HL-60 (cell line): Measurements from ENCODE around the gene CFAP58.
A peak's percentile ranks its signal among the peaks of the same experiment; 100 is the strongest.

Experiments used
- DNase-seq, 2 experiments: peaks; one replicate each; pipeline ENCODE4 v3.0.0-alpha.2; 2010 to 2020; ENCODE audit warnings: low read depth in 1 of 2, low spot score in 1 of 2
- H3K27ac ChIP-seq: fragments of 250-450 bp; sonication (Bioruptor Pico); replicated peaks from 2 replicates; pipeline ENCODE4 v1.5.1; 2020; ENCODE audit warnings: mild to moderate bottlenecking, moderate library complexity
- H3K27me3 ChIP-seq: fragments of 250-450 bp; sonication (Bioruptor Pico); 2 replicates; pipeline ENCODE4 v1.5.1; 2021; ENCODE audit warnings: mild to moderate bottlenecking, moderate library complexity; ENCODE audit not compliant: insufficient read depth, poor library complexity, severe bottlenecking
- H3K4me3 ChIP-seq: replicated peaks from 2 replicates; pipeline ENCODE4 v1.5.1; 2011; ENCODE audit warnings: mild to moderate bottlenecking, control low read depth, low read length; ENCODE audit not compliant: insufficient read depth
- GABPA ChIP-seq: IDR thresholded peaks from 2 replicates; pipeline ENCODE4 v1.6.1; 2012; ENCODE audit warnings: low read depth
- POLR2AphosphoS5 ChIP-seq: IDR thresholded peaks from 2 replicates; pipeline ENCODE4 v1.6.1; 2012; ENCODE audit warnings: low read depth
- SPI1 ChIP-seq: IDR thresholded peaks from 2 replicates; pipeline ENCODE4 v1.6.1; 2012; ENCODE audit warnings: low read depth, mild to moderate bottlenecking, borderline replicate concordance
- TF ChIP-seq, protein P1 (sequence below): IDR thresholded peaks from one replicate; pipeline ENCODE4 v1.5.1; 2011; ENCODE audit warnings: low read length, control low read depth, inconsistent platforms; ENCODE audit not compliant: insufficient read depth
- TF ChIP-seq, protein P2 (sequence below): IDR thresholded peaks from 2 replicates; pipeline ENCODE4 v1.6.1; 2012; ENCODE audit warnings: low read depth; ENCODE audit not compliant: insufficient replicate concordance

Gene CFAP58

DNA sequence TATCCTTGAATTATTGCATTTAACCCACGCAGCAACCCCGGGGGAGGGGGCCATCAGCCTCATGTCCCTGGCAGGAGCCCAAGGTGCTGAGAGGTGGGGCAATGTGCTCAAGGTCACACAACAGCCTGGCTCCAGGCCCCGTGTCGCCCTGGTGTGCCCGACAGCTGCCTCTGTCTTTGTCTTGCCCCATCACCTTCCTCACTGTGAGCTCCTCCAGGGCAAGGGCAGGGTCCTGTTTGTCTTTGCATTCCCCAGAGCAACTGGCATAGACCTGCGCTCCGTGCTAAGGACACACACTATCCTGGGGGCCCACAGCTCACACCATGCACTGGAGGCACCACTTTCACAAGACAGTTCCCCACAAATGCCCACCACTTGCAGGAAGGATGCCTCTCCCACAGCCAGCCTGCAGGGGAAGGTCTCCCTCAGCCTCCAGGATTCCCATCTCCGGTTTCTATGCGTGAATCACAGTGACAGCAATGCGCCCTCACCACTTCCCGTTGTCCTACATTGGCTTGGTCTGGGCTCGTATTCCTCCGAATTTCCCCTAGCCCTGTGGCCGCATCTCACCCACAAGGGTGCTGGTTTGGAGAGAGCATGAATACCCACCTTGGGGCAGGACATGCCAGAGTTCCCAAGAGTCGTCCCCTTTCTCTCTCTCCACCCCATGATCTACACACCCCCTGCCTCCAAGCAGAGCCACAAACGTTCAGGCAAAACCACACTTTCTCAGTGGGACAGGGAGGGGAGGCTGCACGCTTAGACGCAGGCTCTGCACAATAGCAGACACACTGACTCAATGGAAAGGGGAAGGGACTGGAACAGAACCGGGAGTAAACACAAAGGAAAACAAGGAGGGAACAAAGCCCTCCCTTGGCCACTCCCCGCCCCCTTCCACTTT lies 25.6 kb upstream of the CFAP58 start:
- Histone ChIP-seq H3K4me3 (peak overlapping the region; percentile 29), H3K27ac (peak overlapping the region; percentile 80), H3K27me3 (no peaks in the 10 kb centered on the region)
- TF ChIP-seq, protein P1, sequence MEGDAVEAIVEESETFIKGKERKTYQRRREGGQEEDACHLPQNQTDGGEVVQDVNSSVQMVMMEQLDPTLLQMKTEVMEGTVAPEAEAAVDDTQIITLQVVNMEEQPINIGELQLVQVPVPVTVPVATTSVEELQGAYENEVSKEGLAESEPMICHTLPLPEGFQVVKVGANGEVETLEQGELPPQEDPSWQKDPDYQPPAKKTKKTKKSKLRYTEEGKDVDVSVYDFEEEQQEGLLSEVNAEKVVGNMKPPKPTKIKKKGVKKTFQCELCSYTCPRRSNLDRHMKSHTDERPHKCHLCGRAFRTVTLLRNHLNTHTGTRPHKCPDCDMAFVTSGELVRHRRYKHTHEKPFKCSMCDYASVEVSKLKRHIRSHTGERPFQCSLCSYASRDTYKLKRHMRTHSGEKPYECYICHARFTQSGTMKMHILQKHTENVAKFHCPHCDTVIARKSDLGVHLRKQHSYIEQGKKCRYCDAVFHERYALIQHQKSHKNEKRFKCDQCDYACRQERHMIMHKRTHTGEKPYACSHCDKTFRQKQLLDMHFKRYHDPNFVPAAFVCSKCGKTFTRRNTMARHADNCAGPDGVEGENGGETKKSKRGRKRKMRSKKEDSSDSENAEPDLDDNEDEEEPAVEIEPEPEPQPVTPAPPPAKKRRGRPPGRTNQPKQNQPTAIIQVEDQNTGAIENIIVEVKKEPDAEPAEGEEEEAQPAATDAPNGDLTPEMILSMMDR = no peak
- TF ChIP-seq POLR2AphosphoS5 = 0 out of 2 replicates have a peak, but pooled peaks have one; percentile 36
- no peak for TF ChIP-seq GABPA
- 0 out of 2 replicates have a peak, but pooled peaks have one; percentile 13 for TF ChIP-seq SPI1
- DNase-seq = peak in 1 of 2 experiments; percentile 72

DNA sequence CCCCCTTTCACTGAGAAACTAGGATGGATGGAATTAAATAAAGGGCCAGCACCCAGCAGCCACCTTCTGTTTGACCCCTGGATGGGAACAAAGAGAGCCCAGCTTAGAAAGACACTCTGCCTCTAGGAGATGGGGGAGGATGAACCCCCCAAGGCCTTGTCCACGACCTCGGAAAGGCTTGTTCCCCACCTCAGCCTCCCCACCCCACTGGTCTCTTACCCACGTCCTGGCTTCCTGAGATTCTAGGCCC lies 25.1 kb upstream of the CFAP58 start:
- Histone ChIP-seq H3K4me3 (peak overlapping the region; percentile 29), H3K27me3 (no peaks in the 10 kb centered on the region), H3K27ac (peak overlapping the region; percentile 80)
- DNase-seq = no peak
- TF ChIP-seq GABPA = no peak

DNA sequence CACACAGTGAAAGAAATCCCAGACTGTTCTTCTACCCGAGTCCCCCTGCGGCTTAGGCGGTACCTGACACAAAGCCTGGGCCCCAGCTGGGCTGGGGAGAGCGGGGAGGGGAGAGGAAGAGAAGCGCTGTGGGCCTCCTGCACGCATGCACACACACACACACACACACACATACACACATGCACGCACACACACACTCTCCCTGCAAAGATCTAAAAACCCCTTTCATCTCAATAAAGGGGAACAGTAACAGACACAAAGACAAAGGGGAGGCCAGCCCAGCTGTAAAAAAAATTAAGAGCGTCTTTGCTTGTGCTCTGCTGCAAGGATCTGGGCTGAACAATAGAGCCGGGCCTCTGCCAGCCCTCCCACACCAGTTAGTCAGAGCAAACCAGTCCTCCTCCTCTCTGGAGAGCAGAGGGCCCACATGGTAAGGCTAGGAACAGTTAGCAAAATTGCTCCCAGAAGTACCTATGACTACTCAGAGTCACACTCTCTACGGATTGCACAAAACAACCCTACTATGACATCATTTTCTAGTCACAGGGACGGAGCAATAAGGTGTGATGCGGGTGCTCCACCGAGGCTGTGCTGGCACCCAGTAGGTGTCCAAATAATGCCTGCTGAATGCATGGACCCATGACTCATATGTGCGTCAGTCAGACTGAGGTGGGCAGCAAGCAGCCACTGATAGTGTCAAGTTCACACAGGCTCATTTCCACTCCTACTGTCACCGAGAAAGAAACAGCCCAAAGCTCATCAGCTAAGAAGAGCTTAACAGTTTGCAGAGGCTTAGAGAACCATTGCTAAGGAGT lies 24.5 kb upstream of the CFAP58 start:
- Histone ChIP-seq H3K27me3 (no peaks in the 10 kb centered on the region), H3K4me3 (peak overlapping the region; percentile 29), H3K27ac (peak overlapping the region; percentile 80)
- DNase-seq = peak; percentile 87
- peak; percentile 49; the same call in 1 of the 2 replicates for TF ChIP-seq POLR2AphosphoS5
- TF ChIP-seq, protein P2, sequence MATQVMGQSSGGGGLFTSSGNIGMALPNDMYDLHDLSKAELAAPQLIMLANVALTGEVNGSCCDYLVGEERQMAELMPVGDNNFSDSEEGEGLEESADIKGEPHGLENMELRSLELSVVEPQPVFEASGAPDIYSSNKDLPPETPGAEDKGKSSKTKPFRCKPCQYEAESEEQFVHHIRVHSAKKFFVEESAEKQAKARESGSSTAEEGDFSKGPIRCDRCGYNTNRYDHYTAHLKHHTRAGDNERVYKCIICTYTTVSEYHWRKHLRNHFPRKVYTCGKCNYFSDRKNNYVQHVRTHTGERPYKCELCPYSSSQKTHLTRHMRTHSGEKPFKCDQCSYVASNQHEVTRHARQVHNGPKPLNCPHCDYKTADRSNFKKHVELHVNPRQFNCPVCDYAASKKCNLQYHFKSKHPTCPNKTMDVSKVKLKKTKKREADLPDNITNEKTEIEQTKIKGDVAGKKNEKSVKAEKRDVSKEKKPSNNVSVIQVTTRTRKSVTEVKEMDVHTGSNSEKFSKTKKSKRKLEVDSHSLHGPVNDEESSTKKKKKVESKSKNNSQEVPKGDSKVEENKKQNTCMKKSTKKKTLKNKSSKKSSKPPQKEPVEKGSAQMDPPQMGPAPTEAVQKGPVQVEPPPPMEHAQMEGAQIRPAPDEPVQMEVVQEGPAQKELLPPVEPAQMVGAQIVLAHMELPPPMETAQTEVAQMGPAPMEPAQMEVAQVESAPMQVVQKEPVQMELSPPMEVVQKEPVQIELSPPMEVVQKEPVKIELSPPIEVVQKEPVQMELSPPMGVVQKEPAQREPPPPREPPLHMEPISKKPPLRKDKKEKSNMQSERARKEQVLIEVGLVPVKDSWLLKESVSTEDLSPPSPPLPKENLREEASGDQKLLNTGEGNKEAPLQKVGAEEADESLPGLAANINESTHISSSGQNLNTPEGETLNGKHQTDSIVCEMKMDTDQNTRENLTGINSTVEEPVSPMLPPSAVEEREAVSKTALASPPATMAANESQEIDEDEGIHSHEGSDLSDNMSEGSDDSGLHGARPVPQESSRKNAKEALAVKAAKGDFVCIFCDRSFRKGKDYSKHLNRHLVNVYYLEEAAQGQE = no peak
- TF ChIP-seq, protein P1 = no peak
- TF ChIP-seq GABPA = peak; percentile 59; the same call in 1 of the 2 replicates
- TF ChIP-seq SPI1 = peak; percentile 68

DNA sequence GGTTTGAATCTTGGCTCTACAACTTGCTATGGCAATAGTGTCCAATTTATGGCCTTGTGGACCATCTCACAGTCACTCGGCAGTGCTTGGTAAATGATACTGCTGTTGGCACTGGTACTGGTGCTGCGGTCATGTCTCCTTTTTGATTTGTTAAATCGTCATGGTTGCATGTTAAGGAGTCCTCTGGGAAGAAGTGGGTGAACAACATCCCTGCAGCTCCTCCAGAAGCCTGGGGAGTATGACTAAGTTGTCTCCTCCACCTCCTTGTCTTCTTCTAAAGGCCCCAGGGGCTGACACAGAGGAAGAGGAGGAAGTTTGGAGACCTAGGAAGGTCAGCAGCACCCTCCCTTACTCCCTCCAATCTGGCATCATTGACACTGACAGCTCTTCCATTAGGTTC lies 23.9 kb upstream of the CFAP58 start:
- TF ChIP-seq GABPA = no peak
- TF ChIP-seq, protein P2 = no peak
- TF ChIP-seq SPI1 = no peak
- TF ChIP-seq POLR2AphosphoS5 = no peak
- TF ChIP-seq, protein P1 = no peak
- no peaks in the 10 kb centered on the region for H3K27me3 ChIP-seq
- peak overlapping the region; percentile 80 for H3K27ac ChIP-seq
- DNase-seq = no peak
- H3K4me3 ChIP-seq = no peak overlapping the region
